Naive B cell (primary cell): Measurements from ENCODE around the gene PEX12. TPM values are rescaled to one million over a fixed set of nuclear protein-coding genes. Genes with fewer than 3 reads are reported as not detected.
"Not testable (repeated sequence)": the region's sequence is repeated elsewhere in the genome, so short reads cannot be mapped to it uniquely, and the experiment has no call there.

Source experiments
- ATAC-seq, 2 donors: fragments of 150-1000 bp; cut with Tn5 transposase; 2 replicates each; pipeline ENCODE4 v1.10.0; 2021; ENCODE audit warnings: low read depth in 2 of 2, mild to moderate bottlenecking in 2 of 2, moderate library complexity in 2 of 2
- DNase-seq: peaks from one replicate; pipeline ENCODE4 v3.0.0; 2022
- H3K27ac Mint-ChIP-seq, 6 donors: one replicate each; pipeline ENCODE4 v1.8.0; 2020 to 2022; ENCODE audit warnings: mild to moderate bottlenecking in 6 of 6, mixed read lengths in 6 of 6, moderate library complexity in 5 of 6, inconsistent platforms in 2 of 6
- H3K27me3 Mint-ChIP-seq, 3 donors: one replicate each; pipeline ENCODE4 v1.8.0; 2021 to 2022; ENCODE audit warnings: mixed read lengths in 3 of 3, mild to moderate bottlenecking in 1 of 3
- H3K36me3 Mint-ChIP-seq, 2 donors: one replicate each; pipeline ENCODE4 v1.8.0; 2020 to 2022; ENCODE audit warnings: mixed read lengths in 2 of 2, inconsistent platforms in 1 of 2, mild to moderate bottlenecking in 1 of 2
- H3K4me1 Mint-ChIP-seq, 3 donors: one replicate each; pipeline ENCODE4 v1.8.0; 2020 to 2022; ENCODE audit warnings: mixed read lengths in 3 of 3, inconsistent platforms in 1 of 3, mild to moderate bottlenecking in 1 of 3, moderate library complexity in 1 of 3
- H3K4me3 Mint-ChIP-seq, 8 donors: one replicate each; pipeline ENCODE4 v1.8.0; 2020 to 2022; ENCODE audit warnings: mild to moderate bottlenecking in 8 of 8, mixed read lengths in 8 of 8, moderate library complexity in 8 of 8, inconsistent platforms in 2 of 8
- H3K9me3 Mint-ChIP-seq, 7 donors: one replicate each; pipeline ENCODE4 v1.8.0; 2020 to 2022; ENCODE audit warnings: mixed read lengths in 7 of 7, mild to moderate bottlenecking in 5 of 7, inconsistent platforms in 2 of 7, moderate library complexity in 1 of 7
- polyA plus RNA-seq, 6 donors: library from polyadenylated mRNA; unstranded; fragments of 300-500 nt; fragmentation: Illumina TruSeq; gene quantifications; one replicate each; pipeline ENCODE4 v1.2.3, GENCODE V29; 2021; ENCODE audit warnings: low read depth in 6 of 6

The PEX12 gene
- 1 to 10 TPM; 1.6 to 2.6 (median 2.4) TPM for polyA plus RNA-seq

DNA sequence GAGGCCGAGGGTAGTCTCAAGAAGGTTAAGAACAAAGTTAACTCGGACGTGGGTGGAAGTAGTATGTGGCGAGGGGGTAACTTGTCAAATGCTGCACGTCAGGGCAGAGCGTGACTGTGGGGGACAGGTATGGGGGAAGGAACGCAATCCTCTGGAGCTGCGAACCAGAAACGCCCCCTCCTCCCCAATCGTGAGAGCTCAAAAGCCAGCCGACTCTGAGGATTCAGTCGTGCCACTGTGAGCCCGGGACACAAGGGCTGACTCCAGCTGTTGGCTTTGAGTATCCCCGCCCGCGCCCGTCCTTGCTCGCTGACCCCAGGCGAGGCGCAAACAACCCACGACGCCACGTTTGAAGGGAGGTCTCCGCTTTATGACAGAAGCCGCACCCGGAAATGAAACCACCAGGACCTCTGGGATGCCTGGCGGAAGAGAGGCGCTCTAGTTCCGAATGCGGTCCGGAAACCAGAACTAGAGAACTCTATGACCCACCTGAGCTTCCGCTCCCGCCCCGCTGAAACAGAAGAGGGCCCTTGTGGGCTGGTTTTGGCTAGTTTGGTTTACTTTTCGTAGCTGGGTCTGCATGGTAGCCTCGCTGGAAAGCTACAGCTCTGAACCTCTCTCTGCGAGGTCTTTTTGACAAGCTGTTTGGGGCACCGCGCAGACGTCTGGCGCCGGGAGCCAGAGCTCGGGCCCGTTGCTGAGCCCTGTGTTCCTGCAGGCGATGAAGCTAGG is at the start of gene PEX12:
Gene PEX12, minus strand, starts transcription at position 375 of the 732 bp plus-strand sequence. CDS start 550 bp downstream, outside the sequence.
- Mint-ChIP-seq H3K4me1 (peaks cover 15 to 32% (median 16%) of the 10 kb centered on the region in 3 donors), H3K36me3 (no peaks in the 10 kb centered on the region), H3K9me3 (no peaks in the 10 kb centered on the region), H3K4me3 (peak within 1 kb of the TSS; percentile 94 to 100 (median 98)), H3K27ac (peak within 1 kb of the TSS; percentile 95 to 99 (median 98)), H3K27me3 (peaks cover 0 to 2% (median 0%) of the 10 kb centered on the region in 3 donors)
- peak; percentile 86 for DNase-seq
- peak; percentile 98 for ATAC-seq

- DNase-seq (no peak), ATAC-seq (no peak)
- Mint-ChIP-seq H3K9me3 (no peaks in the 10 kb centered on the region), H3K36me3 (peaks cover 22 to 23% of the 10 kb centered on the region in 2 donors), H3K4me3 (peak overlapping the region in 1 of 8 donors; percentile 24), H3K4me1 (peaks cover 9 to 22% (median 15%) of the 10 kb centered on the region in 3 donors), H3K27ac (peak overlapping the region in 3 of 6 donors; percentile 1 to 78 (median 70)), H3K27me3 (no peaks in the 10 kb centered on the region)
These were observed 49.0 kb upstream of the PEX12 start for GRCh38 chr17:35627417-35627816.

GRCh38 chr17:35621768-35622167 is 43.4 kb upstream of the PEX12 start:
- no peaks in the 10 kb centered on the region for H3K27me3 Mint-ChIP-seq
- no peak overlapping the region for H3K27ac Mint-ChIP-seq
- ATAC-seq: no peak
- H3K36me3 Mint-ChIP-seq: peaks cover 9 to 17% of the 10 kb centered on the region in 2 donors
- no peaks in the 10 kb centered on the region for H3K9me3 Mint-ChIP-seq
- H3K4me1 Mint-ChIP-seq: peaks cover 18 to 31% (median 20%) of the 10 kb centered on the region in 3 donors
- DNase-seq: no peak
- H3K4me3 Mint-ChIP-seq: no peak overlapping the region

DNA sequence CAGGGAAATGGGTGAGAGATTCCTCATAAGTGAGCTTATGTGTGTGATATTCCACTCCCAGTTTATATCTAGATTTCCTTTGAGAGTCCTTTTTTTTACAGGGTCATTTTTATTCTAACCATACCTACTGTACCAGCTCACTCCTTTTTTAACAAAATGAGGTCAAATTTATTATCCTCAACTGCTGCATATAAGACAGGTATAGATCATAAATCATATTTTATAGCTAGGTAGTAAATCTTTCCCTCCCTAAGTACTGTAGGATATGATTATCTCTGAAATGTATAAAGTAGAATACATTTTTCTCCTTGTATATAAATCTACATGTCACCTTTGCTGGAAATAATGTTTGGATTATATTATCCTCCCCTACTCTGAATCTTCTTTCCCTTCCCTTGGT is 40.3 kb upstream of the PEX12 start:
- H3K9me3 Mint-ChIP-seq: no peaks in the 10 kb centered on the region
- no peak for DNase-seq
- no peaks in the 10 kb centered on the region for H3K27me3 Mint-ChIP-seq
- H3K27ac Mint-ChIP-seq: peak overlapping the region in 3 of 6 donors; percentile 14 to 57 (median 37)
- ATAC-seq: no peak
- peaks cover 0 to under 1% of the 10 kb centered on the region in 2 donors for H3K36me3 Mint-ChIP-seq
- peaks cover 14 to 16% (median 15%) of the 10 kb centered on the region in 3 donors for H3K4me1 Mint-ChIP-seq
- H3K4me3 Mint-ChIP-seq: peak overlapping the region in 1 of 8 donors; percentile 36

DNA sequence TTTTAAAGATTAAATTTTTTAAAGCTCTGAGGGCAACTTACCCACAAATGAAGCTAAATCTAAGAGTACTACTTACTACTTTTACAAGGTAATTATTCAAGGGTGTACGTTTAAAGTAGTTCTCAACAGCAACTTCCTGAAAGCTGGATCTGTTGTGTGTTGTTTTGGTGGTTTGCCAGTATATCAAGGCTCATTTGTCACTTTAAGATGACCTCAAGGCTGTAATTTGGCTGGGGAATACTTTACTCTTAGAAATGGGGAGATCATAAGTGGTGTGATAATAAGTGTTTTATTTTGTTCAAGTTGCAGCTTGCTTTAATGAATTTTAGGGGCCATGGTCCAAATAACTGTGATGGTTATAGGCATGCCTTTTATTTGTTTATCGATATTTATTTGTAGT is 39.1 kb upstream of the PEX12 start:
- H3K27me3 Mint-ChIP-seq: no peaks in the 10 kb centered on the region
- H3K27ac Mint-ChIP-seq: no peak overlapping the region
- ATAC-seq (no peak), DNase-seq (no peak)
- H3K4me3 Mint-ChIP-seq: no peak overlapping the region
- H3K9me3 Mint-ChIP-seq: no peaks in the 10 kb centered on the region
- peaks cover 14 to 16% (median 15%) of the 10 kb centered on the region in 3 donors for H3K4me1 Mint-ChIP-seq
- no peaks in the 10 kb centered on the region for H3K36me3 Mint-ChIP-seq

DNA sequence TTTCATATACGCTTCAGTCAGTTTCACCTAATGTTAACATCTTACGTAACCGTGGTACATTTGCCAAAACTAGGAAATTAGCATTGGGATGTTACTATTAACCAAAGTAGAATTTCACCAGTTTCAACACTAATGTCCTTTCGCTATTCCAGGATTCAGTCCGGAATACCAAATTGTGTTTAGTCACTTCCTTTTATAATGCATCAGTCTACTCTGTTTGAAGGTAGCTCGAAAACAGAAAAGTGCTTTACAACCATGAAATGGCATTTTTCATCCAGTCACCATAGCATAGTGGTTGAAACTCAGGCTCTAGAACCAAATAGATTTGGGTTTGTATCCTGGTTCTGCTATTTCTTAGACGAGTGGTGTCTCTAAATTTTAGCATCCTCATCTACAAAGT is 38.2 kb upstream of the PEX12 start:
- ATAC-seq (no peak), DNase-seq (no peak)
- Mint-ChIP-seq H3K36me3 (no peaks in the 10 kb centered on the region), H3K27me3 (no peaks in the 10 kb centered on the region), H3K9me3 (no peaks in the 10 kb centered on the region), H3K4me1 (peaks cover 14 to 16% (median 15%) of the 10 kb centered on the region in 3 donors), H3K27ac (no peak overlapping the region), H3K4me3 (no peak overlapping the region)

DNA sequence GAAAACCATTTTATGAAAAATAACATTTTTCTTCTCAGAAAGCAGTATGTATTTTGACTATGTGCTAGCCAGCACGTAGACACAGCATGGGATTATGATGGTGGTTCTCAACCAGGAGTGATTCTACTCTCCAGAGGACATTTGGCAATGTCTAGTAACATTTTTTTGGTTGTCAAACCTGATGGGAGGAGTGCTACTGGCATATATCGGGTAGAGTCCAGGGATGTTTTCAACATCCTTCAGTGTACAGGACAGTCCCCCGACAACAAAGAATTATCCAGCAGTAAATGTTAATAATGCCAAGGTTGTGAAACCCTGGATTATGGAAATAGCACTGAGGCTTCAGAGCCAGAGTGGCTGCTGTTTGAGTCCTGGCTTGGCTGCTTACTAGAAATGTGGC is 36.4 kb upstream of the PEX12 start:
- Mint-ChIP-seq H3K27ac (no peak overlapping the region), H3K4me1 (peaks cover 11 to 16% (median 12%) of the 10 kb centered on the region in 3 donors), H3K36me3 (no peaks in the 10 kb centered on the region), H3K9me3 (no peaks in the 10 kb centered on the region), H3K4me3 (no peak overlapping the region), H3K27me3 (no peaks in the 10 kb centered on the region)
- ATAC-seq (no peak), DNase-seq (no peak)

DNA sequence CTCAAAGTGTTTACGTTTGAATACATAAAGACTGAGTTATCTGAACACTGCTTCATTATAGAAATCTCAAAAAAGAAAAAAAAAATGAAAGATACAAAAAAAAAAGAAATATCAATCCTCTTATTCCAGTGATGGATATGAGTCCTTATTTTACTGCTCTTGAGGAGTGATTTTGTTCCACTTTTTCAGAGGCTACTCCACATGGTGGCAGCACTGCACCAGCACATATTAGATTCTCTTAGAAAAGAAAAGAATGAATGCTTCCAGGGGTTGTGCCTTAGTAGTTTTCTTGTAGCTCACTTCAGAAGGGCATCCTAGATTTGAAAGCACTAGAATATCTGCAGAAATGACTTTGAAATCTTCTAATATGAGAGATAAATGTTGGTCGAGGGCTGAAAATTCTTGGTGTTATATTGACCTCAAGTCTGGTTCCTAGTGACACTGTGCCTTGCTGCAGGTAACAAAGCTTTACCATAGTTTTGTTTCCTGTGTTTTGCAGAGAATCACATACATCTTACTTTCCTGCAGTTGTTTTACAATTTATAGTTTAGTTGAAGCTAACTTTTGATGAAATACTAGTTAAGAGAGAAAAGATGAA is 34.7 kb upstream of the PEX12 start:
- no peak for ATAC-seq
- Mint-ChIP-seq H3K27me3 (no peaks in the 10 kb centered on the region), H3K36me3 (no peaks in the 10 kb centered on the region), H3K9me3 (no peaks in the 10 kb centered on the region), H3K27ac (no peak overlapping the region), H3K4me3 (no peak overlapping the region), H3K4me1 (peaks cover 4 to 6% (median 5%) of the 10 kb centered on the region in 3 donors)
- DNase-seq: peak; percentile 3

DNA sequence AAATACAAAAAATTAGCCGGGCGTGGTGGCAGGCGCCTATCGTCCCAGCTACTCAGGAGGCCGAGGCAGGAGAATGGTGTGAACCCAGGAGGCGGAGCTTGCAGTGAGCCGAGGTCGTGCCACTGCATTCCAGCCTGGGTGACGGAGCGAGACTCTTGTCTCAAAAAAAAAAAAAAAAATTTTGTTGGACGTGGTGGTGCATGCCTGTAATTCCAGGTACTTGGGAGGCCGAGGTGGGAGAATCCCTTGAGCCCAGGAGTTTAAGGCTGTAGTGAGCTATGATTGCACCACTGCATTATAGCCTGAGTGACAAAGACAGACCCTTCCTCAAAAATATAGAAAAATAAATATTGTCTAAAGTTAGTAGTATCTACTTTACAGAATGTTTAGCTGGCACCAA is 32.4 kb upstream of the PEX12 start:
- H3K36me3 Mint-ChIP-seq, H3K9me3 Mint-ChIP-seq, H3K4me3 Mint-ChIP-seq: not testable (repeated sequence)

GRCh38 chr17:35609831-35610230 is 31.5 kb upstream of the PEX12 start:
- Mint-ChIP-seq H3K9me3 (no peaks in the 10 kb centered on the region), H3K27me3 (no peaks in the 10 kb centered on the region), H3K4me3 (no peak overlapping the region), H3K36me3 (peaks cover 0 to 9% of the 10 kb centered on the region in 2 donors), H3K27ac (no peak overlapping the region), H3K4me1 (no peaks in the 10 kb centered on the region)
- DNase-seq: no peak
- ATAC-seq: no peak

More for the DNA sequence above, 32.4 kb upstream of the PEX12 start:
- H3K27ac Mint-ChIP-seq: peak overlapping the region in 1 of 6 donors; percentile 47
- not testable (repeated sequence) for H3K4me1 Mint-ChIP-seq, DNase-seq, ATAC-seq, H3K27me3 Mint-ChIP-seq

DNA sequence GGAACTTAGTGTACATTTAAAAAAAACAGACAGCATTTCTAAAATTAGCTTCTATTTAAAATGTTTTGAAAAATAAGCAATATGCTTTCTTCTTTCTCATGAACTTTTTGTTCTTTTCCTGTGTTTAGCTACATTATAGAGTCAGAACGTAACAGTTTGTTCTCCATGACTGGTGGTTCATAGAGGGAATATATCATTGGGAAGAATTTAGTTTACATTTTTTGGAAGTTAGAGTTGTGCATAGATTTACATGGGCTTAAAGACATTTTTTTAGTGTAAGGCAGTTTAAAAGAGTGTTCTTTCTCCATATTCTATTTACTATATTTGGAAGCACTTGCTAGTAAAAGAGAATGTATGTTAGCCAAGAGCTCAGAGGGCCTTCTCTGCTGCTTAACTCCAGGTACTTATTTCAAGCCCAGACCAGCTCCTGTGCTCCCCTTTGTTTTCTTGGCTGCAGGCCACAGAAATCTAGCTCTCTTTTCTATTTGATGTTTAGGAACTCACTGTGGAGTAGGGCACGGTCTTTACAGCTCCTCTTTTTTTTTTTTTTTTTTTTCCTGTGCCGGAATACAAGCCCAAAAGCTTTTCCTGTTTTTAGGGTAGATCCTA is 29.0 kb upstream of the PEX12 start:
- DNase-seq (no peak), ATAC-seq (no peak)
- Mint-ChIP-seq H3K27me3 (no peaks in the 10 kb centered on the region), H3K27ac (no peak overlapping the region), H3K4me1 (no peaks in the 10 kb centered on the region), H3K36me3 (peaks cover 0 to 9% of the 10 kb centered on the region in 2 donors), H3K9me3 (no peaks in the 10 kb centered on the region), H3K4me3 (no peak overlapping the region)

DNA sequence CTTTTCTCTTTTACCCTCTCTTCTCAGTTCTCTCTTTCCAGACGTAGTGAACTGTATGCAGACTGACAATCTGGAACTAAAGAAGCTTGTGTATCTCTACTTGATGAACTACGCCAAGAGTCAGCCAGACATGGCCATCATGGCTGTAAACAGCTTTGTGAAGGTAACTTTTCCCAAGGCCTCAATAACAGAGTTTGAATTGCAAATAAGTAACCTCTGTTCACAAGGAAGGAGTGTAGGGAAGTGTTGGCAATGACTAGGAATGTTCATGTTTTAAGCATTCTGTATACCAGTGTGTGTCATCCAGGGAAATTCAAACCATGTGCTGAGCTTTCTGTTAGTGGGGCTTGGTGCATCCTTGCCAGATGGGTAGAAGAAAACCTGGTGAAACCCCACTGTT is 27.3 kb upstream of the PEX12 start:
- peaks cover 0 to 9% of the 10 kb centered on the region in 2 donors for H3K36me3 Mint-ChIP-seq
- H3K27me3 Mint-ChIP-seq: no peaks in the 10 kb centered on the region
- no peak overlapping the region for H3K27ac Mint-ChIP-seq

DNA sequence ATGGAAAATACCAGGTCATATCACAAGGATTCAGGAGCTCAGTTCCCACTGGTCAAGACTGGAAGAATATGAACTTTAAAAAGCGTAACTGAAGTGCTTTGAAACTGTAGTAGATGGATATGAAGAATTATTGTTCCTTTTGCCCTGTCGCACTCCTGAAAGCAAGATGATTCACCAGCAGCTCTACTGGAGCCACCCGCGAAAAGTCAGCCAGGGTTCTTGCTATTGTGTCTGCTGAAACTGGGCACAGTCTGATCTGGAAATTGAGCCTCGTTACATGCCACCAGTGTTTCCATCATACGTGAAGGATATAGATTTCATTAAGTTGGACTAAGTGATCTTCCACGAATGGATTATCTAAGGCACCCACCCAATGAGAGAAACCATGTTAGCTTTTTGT is 25.3 kb upstream of the PEX12 start:
- Mint-ChIP-seq H3K4me1 (no peaks in the 10 kb centered on the region), H3K9me3 (no peaks in the 10 kb centered on the region), H3K27ac (peak overlapping the region in 1 of 6 donors; percentile 36), H3K27me3 (no peaks in the 10 kb centered on the region), H3K36me3 (peaks cover 0 to 9% of the 10 kb centered on the region in 2 donors), H3K4me3 (no peak overlapping the region)
- DNase-seq (no peak), ATAC-seq (no peak)

More for the DNA sequence above, 27.3 kb upstream of the PEX12 start:
- DNase-seq: no peak
- ATAC-seq: no peak
- Mint-ChIP-seq H3K4me3 (no peak overlapping the region), H3K9me3 (no peaks in the 10 kb centered on the region), H3K4me1 (no peaks in the 10 kb centered on the region)

GRCh38 chr17:35597604-35598003 is 19.2 kb upstream of the PEX12 start:
- DNase-seq: no peak
- Mint-ChIP-seq H3K27me3 (no peaks in the 10 kb centered on the region), H3K27ac (no peak overlapping the region), H3K4me1 (peaks cover 0 to 6% (median 4%) of the 10 kb centered on the region in 3 donors), H3K4me3 (no peak overlapping the region), H3K36me3 (peaks cover 8 to 16% of the 10 kb centered on the region in 2 donors), H3K9me3 (no peaks in the 10 kb centered on the region)
- ATAC-seq: no peak
